H1 (cell line): ENCODE results near the gene ELL. TPM values are rescaled to one million over a fixed set of nuclear protein-coding genes. Genes with fewer than 3 reads are reported as not detected.

Experiments
- ATF2 ChIP-seq: IDR thresholded peaks from 2 replicates; pipeline ENCODE4 v1.6.1; 2012; ENCODE audit warnings: low read length, inconsistent platforms
- CHD2 ChIP-seq: IDR thresholded peaks from 2 replicates; pipeline ENCODE4 v1.6.1; 2012; ENCODE audit warnings: low read length, improper control_type of control experiment
- CHD7 ChIP-seq: fragments of 300-600 bp; sonication (generic); IDR thresholded peaks from 2 replicates; pipeline ENCODE4 v1.7.1; 2012; ENCODE audit warnings: low read length, moderate library complexity, mild to moderate bottlenecking, inconsistent platforms; ENCODE audit not compliant: insufficient replicate concordance
- EP300 ChIP-seq, 2 experiments: IDR thresholded peaks; 1 replicate in 1 of 2; 2 replicates in 1 of 2; pipeline ENCODE4 v1.6.1; 2011 to 2012; ENCODE audit warnings: low read depth in 2 of 2, low read length in 2 of 2, mild to moderate bottlenecking in 2 of 2, borderline replicate concordance in 1 of 2, inconsistent platforms in 1 of 2, moderate library complexity in 1 of 2
- EZH2 ChIP-seq: fragments of 200-600 bp; sonication (generic); IDR thresholded peaks from 2 replicates; pipeline ENCODE4 v1.7.1; 2012; ENCODE audit warnings: low read depth, mild to moderate bottlenecking, moderate library complexity, low read length, inconsistent platforms; ENCODE audit not compliant: severe bottlenecking
- SIRT6 ChIP-seq: IDR thresholded peaks from one replicate; pipeline ENCODE4 v1.7.1; 2012; ENCODE audit warnings: low read length, inconsistent platforms
- SP1 ChIP-seq: IDR thresholded peaks from 2 replicates; pipeline ENCODE4 v1.6.1; 2011; ENCODE audit warnings: low read depth, low read length
- SP2 ChIP-seq: IDR thresholded peaks from 2 replicates; pipeline ENCODE4 v1.6.1; 2012; ENCODE audit warnings: mild to moderate bottlenecking, low read length, inconsistent platforms
- TAF7 ChIP-seq: optimal IDR thresholded peaks from 2 replicates; pipeline ENCODE3; 2011; ENCODE audit warnings: low read depth, mild to moderate bottlenecking, inconsistent platforms, low read length, moderate library complexity, borderline replicate concordance
- YY1 ChIP-seq: IDR thresholded peaks from 2 replicates; pipeline ENCODE4 v1.6.1; 2011; ENCODE audit warnings: low read depth, mild to moderate bottlenecking, low read length
- polyA plus RNA-seq, 7 experiments: library from polyadenylated mRNA; depleted of rRNA in 3 of 7; stranded (reverse) in 5 of 7; unstranded in 2 of 7; fragments of >200 nt in 5 of 7; fragments of 200-250 nt in 2 of 7; gene quantifications; 1 replicate in 5 of 7; 2 replicates in 1 of 7; 4 replicates in 1 of 7; pipeline versions ENCODE4 v1.2.1 to v1.2.3, GENCODE V29; 2011 to 2013; ENCODE audit warnings: missing spikeins in 2 of 7, mixed read lengths in 2 of 7
- total RNA-seq: library from RNA; stranded (reverse); fragmentation: NEBNext Ultra II Directional; extraction: Animal tissue kit (Norgen Biotek cat#: 25700); gene quantifications from 2 replicates; pipeline ENCODE4 v1.2.1, GENCODE V29; 2021

The ELL gene
- total and polyA plus RNA-seq, 2 of the 8 experiments (the other 6 are each of a cell fraction or from before 2014, with no cell fraction given): 5.2 to 10.5 TPM

- TF ChIP-seq CHD7: no peak
- TF ChIP-seq YY1: no peak
- no peak for TF ChIP-seq SIRT6
- TF ChIP-seq EZH2: no peak
- no peak for TF ChIP-seq CHD2
- TF ChIP-seq SP2: no peak
- no peak for TF ChIP-seq TAF7
- no peak for TF ChIP-seq ATF2
- TF ChIP-seq EP300 (IDR thresholded peaks at IDR 0.05; ENCODE audit: borderline replicate concordance in 1 of 2, low read depth in 2 of 2, low read length in 2 of 2): no peak
- no peak for TF ChIP-seq SP1
These were observed 122.9 kb downstream of the ELL start (continued) for GRCh38 chr19:18399008-18399407.
